ENCODE results near the gene DECR2.

GRCh38 chr16:369866-370436 lies 31.7 kb upstream of the DECR2 start:
- TF ChIP-seq CTCF (IDR thresholded peaks at IDR 0.05; ENCODE audit: low read depth, low read length, poor library complexity, severe bottlenecking) (no peak), EZH2phosphoT487 (IDR thresholded peaks at IDR 0.05; ENCODE audit: borderline replicate concordance, low read length) (no peak)
